ENCODE results near the gene THSD4. TPM values are rescaled to one million over a fixed set of nuclear protein-coding genes. Genes with fewer than 3 reads are reported as not detected.
"Not testable (repeated sequence)": the region's sequence is repeated elsewhere in the genome, so short reads cannot be mapped to it uniquely, and the experiment has no call there.

Gene THSD4
- total RNA-seq, 2 experiments from 2014 or later = not detected

DNA sequence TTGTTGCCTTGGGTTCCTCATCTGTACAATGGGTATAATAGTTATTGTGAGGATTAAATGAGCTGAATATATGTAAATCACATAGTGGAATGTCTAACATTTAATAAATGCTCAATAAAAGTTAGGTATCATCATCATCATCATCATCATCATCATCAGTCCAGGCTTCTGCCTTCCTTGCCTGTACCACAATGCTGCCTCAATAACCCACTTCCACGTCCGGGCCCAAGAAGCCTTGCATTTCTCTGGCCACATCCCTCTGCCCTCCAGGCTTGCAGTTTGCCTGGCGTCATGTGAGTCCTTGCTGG, 137.4 kb downstream of the THSD4 start:
- no peak overlapping the region for H3K27ac Mint-ChIP-seq
- ChIA-PET POLR2A (no interaction called here), CTCF (no interaction called here)
- peaks cover 5% of the 10 kb centered on the region for H3K27me3 Mint-ChIP-seq
- intact Hi-C loops (cut with micrococcal nuclease) = no loop called here
- DNase-seq = no peak
- H3K4me3 Mint-ChIP-seq = no peak overlapping the region
- no peaks in the 10 kb centered on the region for H3K9me3 Mint-ChIP-seq
- H3K4me1 Mint-ChIP-seq (ENCODE audit: low read depth) = no peaks in the 10 kb centered on the region
- no peaks in the 10 kb centered on the region for H3K36me3 Mint-ChIP-seq

DNA sequence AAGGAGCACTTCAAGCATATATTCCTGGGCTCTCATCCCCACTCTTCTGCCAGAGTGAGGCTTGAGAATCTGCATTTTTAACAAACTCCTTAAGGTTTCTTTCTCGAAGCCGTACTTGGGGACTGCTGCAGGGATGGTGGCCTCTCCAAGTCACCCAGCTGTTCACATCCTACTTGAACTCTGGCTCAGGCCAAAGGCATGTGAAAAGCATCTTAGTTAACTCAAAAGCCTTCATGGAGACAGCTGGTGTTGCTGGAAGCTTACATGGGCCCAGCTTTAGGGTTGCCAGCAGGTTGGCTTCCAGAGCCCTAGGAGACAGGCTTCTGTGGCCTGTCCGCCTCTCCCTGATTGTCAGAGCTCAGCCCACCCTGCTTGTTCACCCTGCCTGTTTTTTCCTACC, 139.2 kb downstream of the THSD4 start:
- intact Hi-C loops (cut with micrococcal nuclease) = no loop called here
- Mint-ChIP-seq H3K4me1 (ENCODE audit: low read depth) (no peaks in the 10 kb centered on the region), H3K36me3 (no peaks in the 10 kb centered on the region), H3K9me3 (no peaks in the 10 kb centered on the region), H3K27ac (no peak overlapping the region), H3K27me3 (peaks cover 5% of the 10 kb centered on the region), H3K4me3 (no peak overlapping the region)
- ChIA-PET CTCF (no interaction called here), POLR2A (no interaction called here)
- DNase-seq = no peak

DNA sequence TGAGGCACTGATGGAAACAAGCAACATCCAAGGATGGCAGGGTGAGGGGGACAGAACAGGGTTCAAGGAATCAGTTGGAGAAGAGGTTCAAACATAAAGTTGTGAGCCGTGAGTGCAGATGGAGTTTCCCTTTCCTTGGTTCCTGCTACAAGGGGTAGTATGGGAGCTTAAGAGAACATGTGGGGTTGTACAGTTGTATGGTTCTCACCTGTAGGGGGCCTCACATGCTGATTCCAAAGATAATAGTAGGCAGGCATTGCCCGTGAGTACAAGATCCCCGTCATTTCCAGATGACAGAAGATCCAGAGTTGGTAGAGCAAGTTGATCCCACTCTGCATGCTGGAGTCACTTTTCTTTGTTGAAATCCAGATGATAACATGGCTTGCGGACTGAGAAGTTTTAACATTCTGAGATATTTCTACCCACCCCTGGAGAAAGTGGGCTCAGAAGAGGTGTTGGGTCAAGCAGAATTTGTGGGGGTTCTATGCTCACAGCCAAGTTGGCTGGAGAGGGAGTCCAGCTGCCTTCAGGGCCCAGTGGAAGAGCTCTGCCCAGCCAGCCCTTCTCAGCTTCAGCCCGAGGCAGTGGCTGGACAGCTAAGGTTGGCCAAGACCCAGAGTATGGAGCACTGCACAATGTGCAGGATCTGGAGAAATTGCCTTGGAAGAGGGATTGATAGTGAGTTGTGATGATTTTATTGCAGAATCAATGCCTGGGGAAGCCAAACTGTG, 141.8 kb downstream of the THSD4 start:
- no peak for DNase-seq
- intact Hi-C loops (cut with micrococcal nuclease) = no loop called here
- Mint-ChIP-seq H3K27me3 (peaks cover 8% of the 10 kb centered on the region), H3K4me3 (no peak overlapping the region), H3K27ac (no peak overlapping the region), H3K36me3 (no peaks in the 10 kb centered on the region), H3K4me1 (ENCODE audit: low read depth) (no peaks in the 10 kb centered on the region), H3K9me3 (no peaks in the 10 kb centered on the region)
- POLR2A ChIA-PET = no interaction called here
- CTCF ChIA-PET = no interaction called here

DNA sequence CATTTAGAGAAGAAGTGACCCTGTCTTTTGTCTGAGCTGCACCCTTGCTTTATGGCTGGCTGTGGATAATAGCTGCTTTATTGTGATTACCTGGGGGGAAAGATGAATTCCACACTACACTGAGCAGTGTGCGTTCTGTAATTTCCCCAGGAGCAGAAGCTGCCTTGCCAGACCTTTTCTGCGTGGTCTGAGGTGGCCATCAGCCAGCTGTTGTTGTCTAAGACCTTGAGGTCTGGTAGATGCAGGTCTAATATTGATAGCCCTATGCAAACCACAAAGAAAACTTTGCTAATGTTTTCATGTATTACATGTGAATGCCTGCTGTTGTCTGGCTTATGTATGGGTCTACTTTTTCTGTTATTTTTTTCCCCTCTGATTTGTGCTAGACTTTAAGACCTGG, 144.6 kb downstream of the THSD4 start:
- Mint-ChIP-seq H3K4me1 (ENCODE audit: low read depth) (no peaks in the 10 kb centered on the region), H3K9me3 (peaks cover 2% of the 10 kb centered on the region), H3K27me3 (peaks cover 11% of the 10 kb centered on the region), H3K4me3 (no peak overlapping the region), H3K27ac (no peak overlapping the region), H3K36me3 (no peaks in the 10 kb centered on the region)
- ChIA-PET POLR2A (no interaction called here), CTCF (no interaction called here)
- no peak for DNase-seq
- intact Hi-C loops (cut with micrococcal nuclease) = no loop called here

DNA sequence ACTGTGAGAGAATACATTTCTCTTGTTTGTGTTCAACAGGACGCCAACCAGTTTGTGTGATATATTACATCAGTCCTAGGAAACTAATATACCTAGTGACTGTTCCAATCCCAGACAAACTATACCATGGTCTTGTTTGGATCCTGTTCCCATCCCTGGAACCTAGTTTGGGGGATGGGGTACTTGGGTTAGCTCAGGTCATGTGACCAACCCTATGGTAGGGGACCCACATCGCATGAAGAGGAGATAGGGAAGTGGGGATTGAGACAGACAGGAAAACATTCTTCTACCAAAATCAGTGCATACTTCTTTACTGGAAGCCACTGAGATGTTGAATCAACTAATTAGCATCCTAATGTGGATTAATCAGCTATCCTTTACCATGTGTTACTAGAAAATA, 146.1 kb downstream of the THSD4 start:
- no peak for DNase-seq
- Mint-ChIP-seq H3K9me3 (peaks cover 2% of the 10 kb centered on the region), H3K27me3 (peaks cover 11% of the 10 kb centered on the region), H3K36me3 (no peaks in the 10 kb centered on the region), H3K4me3 (no peak overlapping the region), H3K4me1 (ENCODE audit: low read depth) (no peaks in the 10 kb centered on the region), H3K27ac (no peak overlapping the region)
- ChIA-PET CTCF (no interaction called here), POLR2A (no interaction called here)
- intact Hi-C loops (cut with micrococcal nuclease) = no loop called here

DNA sequence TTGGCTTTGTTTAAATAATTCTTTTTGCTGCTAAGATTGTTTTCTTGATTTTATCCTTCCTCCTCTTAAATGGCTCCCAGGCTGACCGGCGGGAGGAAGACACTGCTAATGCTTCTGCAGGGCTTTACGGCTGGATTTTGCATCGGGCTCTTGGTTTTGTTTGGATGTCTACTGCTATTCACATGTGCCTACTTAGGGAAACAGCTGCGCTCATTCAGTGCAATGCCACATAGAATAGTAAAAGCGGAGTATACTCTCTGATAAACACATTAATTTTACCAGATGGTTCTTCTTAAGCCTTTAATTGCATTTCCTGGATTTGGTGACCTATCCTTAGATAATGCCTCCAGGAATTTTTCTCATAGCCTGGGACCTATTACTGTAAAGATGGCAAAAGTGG, 146.6 kb downstream of the THSD4 start:
- Mint-ChIP-seq H3K36me3 (no peaks in the 10 kb centered on the region), H3K27me3 (peaks cover 10% of the 10 kb centered on the region), H3K27ac (no peak overlapping the region), H3K9me3 (peaks cover 2% of the 10 kb centered on the region), H3K4me1 (ENCODE audit: low read depth) (no peaks in the 10 kb centered on the region), H3K4me3 (no peak overlapping the region)
- CTCF ChIA-PET = no interaction called here
- no peak for DNase-seq
- POLR2A ChIA-PET = no interaction called here
- intact Hi-C loops (cut with micrococcal nuclease) = no loop called here

DNA sequence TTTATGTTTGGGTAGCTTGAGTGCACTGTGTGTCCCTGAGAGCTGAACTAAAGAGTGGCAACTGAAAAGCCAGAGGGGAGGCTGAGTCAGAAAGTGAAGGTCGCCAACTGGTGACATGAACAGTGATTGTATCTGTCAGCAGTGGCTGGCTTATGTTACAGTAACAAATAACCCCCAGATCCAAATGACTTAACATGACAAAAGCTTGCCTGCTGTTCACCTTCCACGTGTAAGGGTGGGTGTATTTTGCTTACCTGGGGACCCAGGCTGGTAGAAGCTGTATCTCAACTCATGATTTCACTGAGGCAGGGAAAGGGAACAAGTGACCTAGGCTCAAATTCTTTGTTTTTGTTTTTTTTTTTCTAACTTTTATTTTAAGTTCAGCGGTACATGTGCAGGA, 147.3 kb downstream of the THSD4 start:
- no peaks in the 10 kb centered on the region for H3K36me3 Mint-ChIP-seq
- H3K4me1 Mint-ChIP-seq (ENCODE audit: low read depth) = no peaks in the 10 kb centered on the region
- intact Hi-C loops (cut with micrococcal nuclease) = no loop called here
- no peak for DNase-seq
- CTCF ChIA-PET = no interaction called here
- peaks cover 10% of the 10 kb centered on the region for H3K27me3 Mint-ChIP-seq
- H3K9me3 Mint-ChIP-seq = peaks cover 2% of the 10 kb centered on the region
- no peak overlapping the region for H3K27ac Mint-ChIP-seq
- POLR2A ChIA-PET = no interaction called here
- H3K4me3 Mint-ChIP-seq = no peak overlapping the region

DNA sequence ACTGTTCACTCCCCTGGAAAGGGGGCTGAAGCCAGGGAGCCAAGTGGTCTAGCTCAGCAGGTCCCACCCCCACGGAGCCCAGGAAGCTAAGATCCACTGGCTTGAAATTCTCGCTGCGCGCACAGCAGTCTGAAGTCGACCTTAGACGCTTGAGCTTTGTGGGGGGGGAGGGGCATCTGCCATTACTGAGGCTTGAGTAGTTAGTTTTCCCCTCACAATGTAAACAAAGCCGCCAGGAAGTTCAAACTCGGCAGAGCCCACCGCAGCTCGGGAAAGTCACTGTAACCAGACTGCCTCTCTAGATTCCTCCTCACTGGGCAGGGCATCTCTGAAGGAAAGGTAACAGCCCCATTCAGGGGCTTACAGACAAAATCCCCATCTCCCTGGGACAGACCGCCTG, 150.3 kb downstream of the THSD4 start:
- peaks cover 12% of the 10 kb centered on the region for H3K27me3 Mint-ChIP-seq
- H3K4me3 Mint-ChIP-seq; H3K4me1 Mint-ChIP-seq (ENCODE audit: low read depth); DNase-seq; CTCF ChIA-PET; H3K9me3 Mint-ChIP-seq; H3K36me3 Mint-ChIP-seq; intact Hi-C loops (cut with micrococcal nuclease); H3K27ac Mint-ChIP-seq; POLR2A ChIA-PET: not testable (repeated sequence)

DNA sequence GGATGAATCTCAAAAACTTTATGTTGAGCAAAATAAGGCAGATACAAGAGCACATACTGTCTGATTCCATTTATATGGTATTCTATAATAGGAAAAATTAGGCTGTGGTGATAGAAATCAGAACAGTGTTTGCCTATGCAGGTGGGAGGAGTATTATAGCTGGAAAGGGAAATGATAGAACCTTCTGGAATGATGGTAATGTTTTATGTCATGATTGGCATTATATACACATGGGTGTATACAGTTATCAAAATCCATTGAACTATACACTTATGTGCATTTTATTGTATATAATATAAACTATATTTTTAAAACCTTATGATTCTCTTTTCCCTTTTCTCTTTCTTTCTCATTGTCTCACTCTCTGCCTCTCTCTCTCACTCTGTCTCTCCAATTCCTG, 156.1 kb downstream of the THSD4 start:
- Mint-ChIP-seq H3K27ac (no peak overlapping the region), H3K9me3 (no peaks in the 10 kb centered on the region), H3K4me3 (no peak overlapping the region), H3K36me3 (no peaks in the 10 kb centered on the region), H3K4me1 (ENCODE audit: low read depth) (no peaks in the 10 kb centered on the region), H3K27me3 (peaks cover 8% of the 10 kb centered on the region)
- intact Hi-C loops (cut with micrococcal nuclease) = no loop called here
- ChIA-PET POLR2A (no interaction called here), CTCF (no interaction called here)
- DNase-seq = no peak

DNA sequence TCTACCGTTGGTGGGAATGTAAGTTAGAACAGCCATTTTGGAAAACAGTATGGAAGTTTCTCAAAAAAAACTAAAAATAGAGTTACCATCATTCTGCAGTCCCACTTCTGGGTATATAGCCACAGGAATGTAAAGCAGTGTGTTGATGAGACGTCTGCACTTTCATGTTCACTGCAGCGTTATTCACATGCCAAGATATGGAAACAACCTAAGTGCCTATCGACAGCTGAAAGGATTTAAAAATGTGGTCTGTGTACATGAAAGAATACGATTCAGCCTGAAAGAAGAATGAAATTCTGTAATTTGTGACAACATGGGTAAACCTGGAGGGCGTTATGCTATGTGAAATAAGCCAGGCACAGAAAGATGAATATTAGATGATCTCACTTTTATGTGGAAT, 157.7 kb downstream of the THSD4 start:
- CTCF ChIA-PET = no interaction called here
- Mint-ChIP-seq H3K27ac (no peak overlapping the region), H3K4me1 (ENCODE audit: low read depth) (no peaks in the 10 kb centered on the region), H3K4me3 (no peak overlapping the region), H3K36me3 (no peaks in the 10 kb centered on the region), H3K27me3 (peaks cover 4% of the 10 kb centered on the region), H3K9me3 (no peaks in the 10 kb centered on the region)
- intact Hi-C loops (cut with micrococcal nuclease) = no loop called here
- POLR2A ChIA-PET = no interaction called here
- no peak for DNase-seq

DNA sequence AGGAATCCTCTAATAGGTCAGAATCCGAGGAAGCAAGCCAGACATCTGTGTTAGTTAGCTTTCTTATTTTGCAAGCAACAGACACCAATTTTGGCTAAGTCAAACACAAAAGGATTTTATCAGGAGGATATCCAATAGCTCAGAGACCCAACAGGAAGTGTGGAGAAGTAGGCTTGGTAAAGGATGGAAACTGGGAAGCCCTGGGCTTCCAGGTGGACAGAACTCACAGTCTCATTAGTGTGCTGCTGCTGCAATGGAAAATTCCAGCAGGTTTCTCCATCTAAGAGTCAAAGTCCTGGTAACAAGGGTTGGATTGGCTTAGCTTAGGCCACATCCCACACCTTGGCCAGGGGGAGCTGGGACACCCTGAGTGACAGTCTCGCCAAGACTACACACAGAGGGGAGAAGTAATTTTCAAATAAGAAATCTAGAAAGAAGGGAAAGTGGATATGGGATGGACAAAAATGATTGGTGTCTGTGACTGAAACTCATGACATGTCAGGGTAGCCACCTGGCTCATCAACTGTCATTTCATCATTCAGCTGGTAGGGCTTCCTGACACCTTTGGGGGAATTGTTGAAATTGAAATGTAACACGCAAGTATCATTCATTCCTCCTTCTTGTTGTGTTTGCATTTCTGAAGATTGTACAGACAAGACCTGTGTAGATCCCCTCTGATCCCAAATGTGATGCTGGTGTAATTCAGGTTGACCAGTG, 158.6 kb downstream of the THSD4 start:
- CTCF ChIA-PET = no interaction called here
- Mint-ChIP-seq H3K27ac (no peak overlapping the region), H3K27me3 (peaks cover 2% of the 10 kb centered on the region), H3K4me3 (no peak overlapping the region), H3K9me3 (no peaks in the 10 kb centered on the region), H3K36me3 (no peaks in the 10 kb centered on the region), H3K4me1 (ENCODE audit: low read depth) (no peaks in the 10 kb centered on the region)
- DNase-seq = no peak
- POLR2A ChIA-PET = no interaction called here
- intact Hi-C loops (cut with micrococcal nuclease) = no loop called here

DNA sequence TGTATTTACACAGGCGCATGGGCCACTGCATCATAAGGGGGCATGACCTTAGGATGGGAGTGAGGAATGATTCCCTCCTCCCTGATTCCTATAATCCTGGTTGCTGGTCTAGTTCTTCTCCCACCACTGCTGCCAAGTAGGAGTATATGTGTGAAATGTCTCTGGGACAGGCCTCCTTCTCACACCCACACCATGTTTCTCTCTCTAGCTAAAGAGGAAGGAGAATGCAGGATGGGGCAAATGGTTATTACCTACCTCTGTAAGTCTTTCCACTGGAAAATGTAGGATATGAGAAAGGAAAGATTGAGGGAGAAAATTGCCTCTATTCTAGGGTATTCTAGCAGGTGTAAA, 159.2 kb downstream of the THSD4 start:
- ChIA-PET POLR2A (no interaction called here), CTCF (no interaction called here)
- Mint-ChIP-seq H3K4me1 (ENCODE audit: low read depth) (no peaks in the 10 kb centered on the region), H3K27me3 (peaks cover 2% of the 10 kb centered on the region), H3K36me3 (no peaks in the 10 kb centered on the region), H3K4me3 (no peak overlapping the region), H3K27ac (no peak overlapping the region), H3K9me3 (no peaks in the 10 kb centered on the region)
- DNase-seq = no peak
- intact Hi-C loops (cut with micrococcal nuclease) = no loop called here

DNA sequence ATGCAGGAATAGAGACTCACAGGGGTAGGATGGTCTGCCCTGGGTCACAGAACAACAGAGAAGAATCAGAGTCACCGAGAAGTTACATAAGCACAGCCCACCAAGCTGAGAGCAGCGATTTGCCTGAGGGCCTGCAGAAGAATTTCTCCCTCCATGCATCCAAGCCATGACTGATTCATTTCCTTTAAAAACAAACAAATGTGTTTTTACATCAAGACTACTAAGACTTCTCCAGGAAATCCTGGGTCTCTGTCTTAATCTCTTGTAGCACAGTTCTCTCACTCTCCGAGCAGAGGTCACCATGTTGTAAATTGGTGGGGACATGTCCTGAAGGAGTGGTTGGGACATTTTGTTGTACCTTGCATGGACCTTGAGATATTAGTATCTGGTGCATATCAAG, 159.8 kb downstream of the THSD4 start:
- no peak for DNase-seq
- no peaks in the 10 kb centered on the region for H3K9me3 Mint-ChIP-seq
- intact Hi-C loops (cut with micrococcal nuclease) = no loop called here
- H3K36me3 Mint-ChIP-seq = no peaks in the 10 kb centered on the region
- H3K4me1 Mint-ChIP-seq (ENCODE audit: low read depth) = no peaks in the 10 kb centered on the region
- no peak overlapping the region for H3K27ac Mint-ChIP-seq
- H3K4me3 Mint-ChIP-seq = no peak overlapping the region
- ChIA-PET CTCF (no interaction called here), POLR2A (no interaction called here)
- H3K27me3 Mint-ChIP-seq = peaks cover 2% of the 10 kb centered on the region

Measured in activated CD4-positive, alpha-beta memory T cell treated with anti-CD3 and anti-CD28 coated beads for 36 hours (primary cell).